HG02759 (cell line): Measurements from ENCODE around the gene PATJ.

ENCODE experiments used
- ATAC-seq: cut with Tn5 transposase; IDR thresholded peaks from one replicate; pipeline ENCODE4 v1.9.1; 2021; ENCODE audit warnings: mild to moderate bottlenecking, moderate library complexity; ENCODE audit not compliant: unreplicated experiment

The PATJ gene

DNA sequence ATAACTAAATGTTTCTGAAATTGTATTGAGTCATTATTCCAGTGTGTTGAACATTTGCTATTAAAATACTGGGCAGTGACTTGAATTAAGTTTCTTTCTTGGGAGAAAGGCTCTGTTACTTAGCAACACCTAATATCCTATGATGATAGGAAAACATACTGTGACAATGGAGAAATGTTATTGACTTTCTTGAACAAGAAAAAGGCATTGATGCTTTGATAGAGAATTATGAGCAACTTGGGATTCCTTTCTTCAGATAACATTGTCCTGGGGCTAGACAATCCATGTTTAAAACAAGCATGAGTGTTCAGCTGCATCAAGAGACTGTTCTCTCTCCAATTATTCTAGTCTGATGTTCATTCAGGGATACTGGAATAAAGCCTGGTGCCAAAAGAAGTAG, 236.5 kb downstream of the PATJ start:
- ATAC-seq: no peak

DNA sequence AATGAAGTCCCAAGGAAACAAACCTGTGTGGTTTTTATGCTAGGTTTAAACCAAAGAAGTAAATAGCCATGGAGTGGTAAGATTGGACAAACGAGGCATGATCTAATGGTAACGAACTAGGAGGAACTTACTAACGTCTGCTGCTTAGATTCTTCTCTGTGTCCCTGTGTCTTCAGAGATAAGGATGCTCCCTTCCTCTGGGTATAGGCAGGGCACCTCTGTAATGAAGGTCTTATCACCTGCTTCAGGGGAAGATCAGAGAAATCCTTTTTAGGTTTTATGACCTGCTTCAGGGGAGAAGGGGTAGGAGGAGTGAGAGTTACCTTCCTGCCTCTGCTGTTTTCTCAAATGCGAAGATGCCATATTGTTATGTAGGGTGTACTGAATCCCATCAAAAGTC, 237.4 kb downstream of the PATJ start:
- ATAC-seq: no peak

DNA sequence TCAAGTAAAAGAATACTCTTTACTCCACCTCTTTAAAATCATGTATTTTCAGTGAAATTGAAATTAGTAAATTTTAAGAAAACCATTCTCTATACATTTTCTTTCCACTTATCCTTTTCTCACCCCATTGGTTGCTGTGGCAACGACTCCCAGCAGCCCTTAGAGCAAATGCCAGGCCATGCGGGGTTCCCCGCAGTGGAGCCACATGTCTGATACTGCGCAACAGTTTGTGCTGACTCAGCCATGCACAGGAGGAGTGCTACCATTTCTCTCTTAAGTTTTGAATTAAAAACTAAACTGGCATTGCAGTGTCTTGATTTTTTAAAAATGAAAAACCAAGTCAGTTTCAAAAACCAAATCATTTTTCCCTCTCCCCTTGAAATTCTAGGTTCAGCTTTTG, 238.3 kb downstream of the PATJ start:
- ATAC-seq: no peak

DNA sequence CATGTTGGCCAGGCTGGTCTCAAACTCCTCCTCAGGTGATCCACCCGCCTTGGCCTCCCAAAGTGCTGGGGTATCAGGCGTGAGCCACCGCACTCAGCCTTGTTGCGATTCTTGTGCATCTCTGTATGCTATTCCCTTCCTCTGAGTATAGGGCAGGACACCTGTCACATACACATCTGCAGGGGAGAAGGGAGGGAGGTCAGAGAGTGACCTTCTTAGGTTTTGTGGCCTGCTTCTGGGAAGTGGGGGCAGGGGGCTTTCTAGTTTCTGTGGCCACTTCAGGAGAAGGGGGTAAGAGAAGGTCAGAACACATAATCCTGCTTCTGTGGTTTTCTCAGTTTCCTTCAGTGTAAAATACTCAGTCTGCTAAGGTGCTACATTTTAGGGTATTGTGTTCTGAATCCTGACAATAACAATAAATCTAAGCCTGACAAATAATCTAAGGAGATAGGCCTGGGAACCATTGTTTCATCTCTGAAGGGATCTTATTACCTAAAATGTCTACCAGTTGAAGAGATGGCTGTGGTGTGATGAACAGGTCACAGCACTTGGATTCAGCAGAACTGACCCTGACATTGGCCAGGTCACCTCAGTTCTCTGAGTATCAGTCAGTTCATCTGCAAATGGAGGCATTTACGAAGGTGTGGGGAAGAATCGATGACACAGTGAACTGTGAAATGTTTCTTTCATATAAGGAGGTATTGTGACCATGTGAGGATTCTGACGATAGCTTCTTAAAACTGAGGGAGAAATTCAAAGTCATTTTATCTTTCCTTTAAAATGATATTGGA, 239.8 kb downstream of the PATJ start:
- ATAC-seq: no peak

DNA sequence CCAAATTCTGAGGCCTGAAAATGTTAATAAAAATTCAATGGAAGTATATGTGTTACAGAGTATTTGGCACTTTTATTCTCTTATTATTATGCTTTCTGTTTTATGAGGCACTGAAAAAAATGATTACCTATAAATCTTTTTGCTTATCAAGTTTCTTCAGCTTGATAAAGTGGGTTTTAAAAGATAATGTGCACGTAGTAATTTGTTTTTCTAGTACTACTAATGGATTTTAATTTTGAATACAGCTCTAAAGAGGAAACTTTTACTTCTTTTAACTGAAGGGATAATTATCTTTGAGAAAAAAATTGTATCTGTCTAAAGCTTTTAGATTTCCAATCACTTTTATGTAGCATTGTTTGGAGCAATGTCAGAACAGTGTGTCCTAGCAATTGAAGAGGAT, 241.0 kb downstream of the PATJ start:
- ATAC-seq: no peak

DNA sequence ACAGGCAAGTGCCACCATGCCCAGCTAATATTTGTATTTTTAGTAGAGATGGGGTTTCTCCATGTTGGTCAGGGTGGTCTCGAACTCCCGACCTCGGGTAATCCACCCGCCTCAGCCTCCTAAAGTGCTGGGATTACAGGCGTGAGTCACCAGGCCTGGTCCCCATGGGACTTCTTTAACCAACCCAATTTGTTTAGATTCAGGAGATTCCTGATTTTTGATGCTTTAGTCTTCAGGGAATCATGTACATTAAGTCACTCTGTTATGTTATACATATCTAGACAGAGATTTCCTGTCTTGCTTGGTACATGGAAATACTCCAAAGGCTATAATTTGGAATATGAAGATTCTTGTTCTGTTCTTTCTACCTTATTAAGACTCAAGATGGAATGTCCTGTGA, 250.0 kb downstream of the PATJ start:
- ATAC-seq: no peak

DNA sequence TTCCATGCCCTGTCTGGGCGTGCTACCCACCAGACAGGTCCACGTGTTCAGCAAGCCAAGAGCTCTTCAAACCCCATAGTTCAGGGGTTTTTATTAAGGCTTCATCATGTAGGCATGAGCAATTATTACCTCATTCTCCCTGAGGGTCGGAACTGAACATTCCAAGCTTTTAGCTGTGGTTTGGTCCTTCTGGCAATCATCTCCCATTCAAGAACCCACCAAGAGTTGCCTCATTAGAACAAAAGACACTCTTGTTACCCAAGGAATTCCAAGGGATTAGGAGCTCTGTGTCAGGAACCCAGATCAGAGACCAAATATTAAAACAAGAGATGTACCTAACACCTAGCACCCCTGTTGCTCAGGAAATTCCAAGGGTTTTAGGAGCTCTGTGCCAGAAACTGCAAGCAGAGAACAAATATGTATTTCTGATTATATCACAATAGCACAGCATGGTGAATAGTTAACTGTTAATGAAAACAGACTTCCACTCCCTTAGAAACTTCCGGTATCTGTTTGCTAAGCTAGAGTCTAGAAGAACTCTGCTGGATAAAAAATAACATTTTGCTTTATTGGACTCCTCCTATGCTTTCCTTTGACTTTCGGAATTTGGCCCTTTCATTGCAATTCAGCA, 251.2 kb downstream of the PATJ start:
- no peak for ATAC-seq

DNA sequence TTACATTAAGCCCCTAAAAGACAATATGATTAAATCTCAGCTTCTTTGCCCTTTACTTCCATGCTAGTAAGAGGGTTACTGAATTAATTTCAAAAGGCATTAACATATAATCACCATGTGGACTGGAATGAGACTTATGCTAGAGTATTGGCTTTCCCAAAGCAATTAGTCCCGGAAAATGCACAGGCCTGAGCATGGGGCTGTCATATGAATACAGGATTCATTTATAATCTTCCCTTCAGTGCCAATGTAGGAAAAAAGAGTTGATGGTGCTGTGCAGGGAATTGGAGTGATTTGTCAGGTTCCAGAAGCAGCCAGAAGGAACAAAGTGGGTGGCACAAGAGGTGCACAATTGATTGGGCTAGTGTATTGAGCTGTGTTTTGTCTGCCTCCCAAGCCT, 253.4 kb downstream of the PATJ start:
- ATAC-seq: no peak

DNA sequence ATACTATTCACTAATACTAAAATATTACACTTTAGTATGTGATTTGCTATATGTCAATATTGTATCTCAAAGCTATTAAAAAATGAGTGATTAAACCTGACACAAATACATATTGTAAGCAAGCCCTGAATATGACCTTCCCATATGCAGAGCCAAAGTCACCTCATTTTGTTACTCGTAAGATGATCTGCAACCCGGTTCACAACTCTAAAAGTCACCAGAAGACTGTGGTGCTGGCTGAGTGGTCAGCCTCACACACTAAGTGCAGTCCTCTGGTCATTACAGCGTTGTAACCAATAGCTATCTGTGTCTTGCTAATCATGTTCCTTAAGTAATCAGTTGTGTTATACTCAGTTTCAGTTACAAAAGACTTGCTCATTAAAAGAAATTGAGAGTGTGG, 254.8 kb downstream of the PATJ start:
- no peak for ATAC-seq

DNA sequence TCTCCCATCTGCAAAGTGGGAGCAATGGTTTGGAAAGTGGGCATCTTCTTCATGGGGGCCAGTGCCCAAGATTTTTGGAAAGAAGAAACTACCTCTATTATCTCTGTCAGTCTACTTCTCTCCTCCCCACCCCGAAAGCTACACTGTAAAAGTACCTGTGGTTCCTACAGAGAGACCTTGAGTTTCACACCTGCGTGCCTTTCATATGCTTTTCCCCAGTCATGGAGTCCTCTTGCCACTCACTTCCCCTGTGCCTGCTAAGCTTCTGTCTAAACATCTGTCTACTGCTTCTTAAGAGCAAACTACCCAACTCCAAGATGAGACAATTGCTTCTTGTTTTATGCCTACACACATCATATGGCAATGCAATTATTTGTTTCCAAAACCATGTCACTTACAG, 261.5 kb downstream of the PATJ start:
- no peak for ATAC-seq

DNA sequence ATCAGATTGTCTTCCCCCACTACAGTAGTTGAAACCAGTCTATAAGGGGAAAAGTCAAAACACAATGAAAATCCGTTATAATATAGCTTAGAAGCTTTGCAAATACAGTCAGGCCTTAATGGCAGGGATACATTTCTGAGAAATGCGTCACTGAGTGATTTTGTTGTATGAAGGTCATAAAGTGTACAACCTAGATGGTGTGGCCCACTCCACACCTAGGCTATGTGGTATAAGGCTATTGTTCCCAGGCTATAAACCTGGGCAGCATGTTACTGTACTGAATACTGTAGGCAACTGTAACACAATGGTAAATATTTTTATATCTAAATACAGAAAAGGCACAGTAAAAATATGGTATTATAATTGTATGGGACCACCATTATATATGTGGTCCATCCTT, 264.4 kb downstream of the PATJ start:
- ATAC-seq: no peak

DNA sequence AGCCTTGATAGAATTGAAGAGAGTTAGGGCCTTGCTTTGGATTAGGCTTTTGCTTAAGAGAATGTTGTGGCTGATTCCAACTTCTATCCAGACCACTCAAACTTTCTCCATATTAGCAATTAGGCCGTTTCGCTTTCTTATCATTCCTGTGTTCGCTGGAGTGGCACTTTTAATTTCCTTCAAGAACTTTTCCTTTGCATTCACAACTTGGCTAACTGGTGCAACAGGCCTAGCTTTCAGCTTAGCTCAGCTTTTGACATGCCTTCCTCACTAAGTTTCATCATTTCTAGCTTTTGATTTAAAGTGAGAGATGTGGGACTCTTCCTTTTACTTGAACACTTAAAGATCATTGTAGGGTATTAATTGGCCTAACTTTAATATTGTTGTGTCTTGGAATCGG, 268.7 kb downstream of the PATJ start:
- no peak for ATAC-seq

DNA sequence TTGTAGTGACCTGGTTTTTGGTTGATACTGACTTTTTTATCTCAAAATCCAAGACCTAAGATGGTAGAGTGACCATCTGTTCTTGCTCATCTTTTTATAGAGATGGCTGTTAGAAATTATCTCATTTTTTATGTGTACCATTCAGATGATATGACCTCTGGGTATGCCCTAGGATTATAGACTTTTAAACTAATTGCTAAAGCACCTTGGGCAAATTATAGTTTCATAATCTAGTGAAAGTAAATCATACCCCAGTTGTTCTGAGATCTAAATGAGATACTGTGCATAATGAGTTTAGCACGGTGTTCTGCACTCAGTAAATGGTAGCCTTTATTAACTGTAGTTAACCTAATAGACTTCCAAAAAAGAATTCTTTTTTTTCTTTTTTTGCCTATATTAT, 269.8 kb downstream of the PATJ start:
- ATAC-seq: no peak

DNA sequence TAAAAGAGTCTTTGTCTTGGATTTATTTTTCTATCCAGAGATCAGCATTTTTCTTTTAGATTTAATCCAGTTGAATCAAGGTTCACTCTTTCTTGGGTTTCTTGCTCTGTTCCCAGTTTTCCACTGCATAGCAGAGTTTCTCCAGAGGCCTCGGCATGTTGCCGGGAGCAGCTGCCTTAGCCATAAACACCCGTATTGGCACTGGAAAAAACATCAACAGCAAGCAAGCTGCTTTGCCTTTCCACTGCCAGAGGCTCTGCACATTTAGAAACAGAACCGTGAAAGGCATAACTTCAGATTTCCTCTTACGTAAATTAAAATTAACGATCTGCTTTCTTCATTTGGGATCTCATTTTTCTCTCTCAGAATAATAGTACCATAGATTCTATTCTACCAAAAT, 270.6 kb downstream of the PATJ start:
- no peak for ATAC-seq

DNA sequence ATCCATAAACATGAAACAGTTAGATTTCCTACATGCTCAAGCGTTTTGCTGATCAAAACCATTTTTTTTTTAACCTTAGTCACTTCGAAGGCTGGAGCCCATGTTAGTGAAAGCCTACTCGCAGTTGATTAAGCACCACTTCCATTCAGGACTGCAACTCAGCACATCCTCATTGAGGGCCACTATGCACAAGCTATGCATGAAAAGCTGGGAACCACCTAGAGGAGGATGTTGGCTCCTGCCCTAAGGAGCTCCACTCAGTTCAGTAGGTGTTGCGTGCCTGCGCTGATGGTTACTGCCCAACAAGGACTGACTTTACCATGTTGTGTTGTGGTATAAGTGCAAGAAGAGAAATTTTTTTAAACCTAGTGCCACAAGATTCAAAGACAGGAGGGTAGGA, 271.0 kb downstream of the PATJ start:
- no peak for ATAC-seq

DNA sequence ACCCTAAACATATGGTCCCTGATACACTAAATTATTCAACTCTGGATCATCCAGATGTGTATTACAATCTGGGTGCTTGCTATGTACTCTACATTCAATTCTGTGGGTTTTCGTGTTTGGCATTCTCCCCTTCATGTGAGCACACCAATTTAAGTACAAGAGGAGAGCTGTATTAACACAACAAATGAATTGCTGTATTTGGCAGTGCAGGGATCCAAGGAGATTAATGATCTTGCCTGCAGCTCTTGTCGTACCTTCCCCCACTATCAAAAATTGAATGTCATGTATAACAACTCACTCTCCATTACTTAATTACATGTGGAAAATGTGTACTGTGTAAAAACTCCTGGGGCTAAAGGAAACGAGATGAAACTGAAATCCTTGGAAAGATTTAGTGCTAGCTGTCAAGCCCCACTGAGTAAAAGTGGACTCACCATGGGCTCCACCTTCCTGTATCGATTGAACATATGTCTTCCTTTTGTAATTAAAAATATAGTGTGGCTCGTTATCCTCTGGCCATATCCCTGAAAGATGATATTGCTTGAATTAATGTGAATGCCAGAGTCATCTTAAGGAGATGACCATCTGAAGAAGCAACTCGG, 280.2 kb downstream of the PATJ start:
- ATAC-seq: no peak

DNA sequence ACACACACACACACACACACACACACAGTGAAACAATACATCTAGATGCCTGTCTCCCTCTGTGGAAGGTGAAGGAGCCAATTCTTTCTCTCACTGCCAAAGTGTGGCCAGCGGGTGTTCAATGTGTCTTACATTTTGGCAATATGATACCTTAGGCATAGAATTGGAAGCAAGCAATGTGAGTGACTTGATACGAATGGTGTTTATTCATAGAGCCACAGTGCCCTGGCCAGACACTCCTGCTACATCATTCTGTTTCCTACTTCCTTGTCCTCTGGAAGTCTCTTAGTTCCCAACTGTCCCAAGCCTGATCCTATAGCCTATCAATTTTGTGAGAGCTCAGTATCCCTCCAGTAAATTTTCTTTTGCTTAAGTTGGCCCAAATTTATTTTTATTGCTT, 282.4 kb downstream of the PATJ start:
- ATAC-seq: no peak

DNA sequence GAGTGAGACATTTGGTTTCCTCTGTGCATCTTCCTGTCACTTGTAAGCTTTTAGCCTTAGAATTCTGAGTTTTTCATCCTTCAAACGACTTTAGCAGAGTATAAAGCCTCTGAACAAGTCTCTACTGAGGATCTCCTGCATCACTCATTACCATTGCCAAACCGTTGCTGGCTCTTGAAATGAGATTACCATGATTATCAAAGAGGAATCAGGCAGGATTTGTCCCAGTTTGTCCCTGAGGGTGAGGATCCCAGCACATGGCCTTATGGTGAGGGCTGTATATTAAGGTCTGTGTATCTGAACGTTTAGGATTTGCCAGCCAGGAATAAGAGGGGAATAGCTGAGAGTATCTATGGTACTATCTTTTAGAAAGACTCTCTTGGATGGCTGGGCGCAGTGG, 282.9 kb downstream of the PATJ start:
- no peak for ATAC-seq

DNA sequence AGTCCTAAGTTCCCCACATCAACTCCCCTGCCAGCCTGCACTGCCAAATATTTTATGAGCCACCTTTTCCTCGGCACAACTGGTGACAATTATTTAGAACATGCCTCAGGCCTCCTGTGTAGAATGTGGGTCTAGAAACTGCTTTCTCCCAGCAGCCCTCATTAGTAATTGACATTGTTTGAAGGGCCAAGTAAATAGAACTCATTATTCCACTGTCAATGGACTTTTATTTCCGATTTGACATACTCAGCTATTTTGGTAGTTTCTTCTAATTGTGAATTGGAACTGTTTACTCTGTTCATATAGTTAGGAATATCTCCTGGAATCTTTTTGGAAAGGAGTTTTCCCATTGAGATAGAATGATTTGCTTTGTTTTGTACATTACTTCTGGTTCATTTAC, 283.6 kb downstream of the PATJ start:
- ATAC-seq: no peak

DNA sequence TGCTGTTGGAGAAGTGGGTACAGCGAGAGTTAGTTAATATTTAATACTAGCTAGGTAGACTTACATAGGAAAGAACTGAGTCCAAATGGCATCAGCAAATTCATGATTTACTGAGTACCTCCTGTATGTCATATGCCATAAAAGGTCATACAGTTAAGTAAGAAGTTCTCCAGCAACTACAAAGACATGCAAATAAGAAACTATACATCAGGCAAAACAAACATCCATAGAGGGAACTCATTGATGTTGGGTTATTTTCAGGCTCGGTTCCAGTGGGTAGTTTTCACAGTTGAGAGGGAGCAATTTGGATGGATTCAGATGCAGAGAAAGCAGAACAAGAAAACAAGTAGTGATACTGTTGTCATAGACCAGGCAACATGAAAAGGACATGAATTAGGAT, 287.4 kb downstream of the PATJ start:
- no peak for ATAC-seq

DNA sequence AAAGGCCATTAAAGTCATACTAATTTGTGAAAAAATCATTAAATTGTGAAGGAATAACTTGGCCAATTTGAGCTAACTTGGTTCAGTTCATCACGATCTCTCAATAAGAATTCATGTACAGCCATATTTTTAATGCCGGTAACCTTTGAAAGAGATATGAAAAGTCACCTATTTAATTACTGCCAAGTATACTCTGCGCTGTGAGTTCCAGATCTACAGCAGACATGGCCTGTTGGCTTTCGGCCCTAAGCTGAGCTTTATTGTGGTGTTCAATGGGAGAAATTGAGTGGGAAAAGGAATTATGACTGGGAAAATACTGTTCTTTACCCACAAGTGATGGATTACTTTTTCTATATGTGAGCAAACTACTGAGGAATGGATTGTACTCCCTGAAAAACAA, 292.5 kb downstream of the PATJ start:
- ATAC-seq: no peak

DNA sequence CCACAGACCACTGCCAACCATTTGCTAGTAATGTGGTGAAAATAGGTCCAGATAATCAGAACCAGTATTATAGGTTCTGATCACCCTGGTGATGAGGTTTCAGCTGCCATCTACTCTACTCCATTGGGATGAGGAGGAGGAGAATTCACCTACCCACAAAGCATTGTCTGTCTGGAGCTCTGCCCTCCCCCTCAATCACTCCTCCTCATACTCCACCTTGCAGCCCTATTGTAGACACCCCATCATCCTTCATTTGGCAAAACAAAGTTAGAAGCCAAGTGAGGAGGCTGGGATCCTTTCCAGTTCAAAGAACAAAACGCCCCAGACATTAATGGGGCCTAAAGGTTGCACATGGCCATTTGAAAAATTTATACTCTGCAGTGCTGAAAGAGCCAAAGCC, 295.0 kb downstream of the PATJ start:
- ATAC-seq: no peak
